ENCODE data around the gene GZF1.
"Not testable (repeated sequence)": the region's sequence is repeated elsewhere in the genome, so short reads cannot be mapped to it uniquely, and the experiment has no call there.

Gene GZF1

GRCh38 chr20:23346002-23346401, 16.0 kb upstream of the GZF1 start:
- DNase-seq (ENCODE audit: low read depth in 2 of 2), result no peak

DNA sequence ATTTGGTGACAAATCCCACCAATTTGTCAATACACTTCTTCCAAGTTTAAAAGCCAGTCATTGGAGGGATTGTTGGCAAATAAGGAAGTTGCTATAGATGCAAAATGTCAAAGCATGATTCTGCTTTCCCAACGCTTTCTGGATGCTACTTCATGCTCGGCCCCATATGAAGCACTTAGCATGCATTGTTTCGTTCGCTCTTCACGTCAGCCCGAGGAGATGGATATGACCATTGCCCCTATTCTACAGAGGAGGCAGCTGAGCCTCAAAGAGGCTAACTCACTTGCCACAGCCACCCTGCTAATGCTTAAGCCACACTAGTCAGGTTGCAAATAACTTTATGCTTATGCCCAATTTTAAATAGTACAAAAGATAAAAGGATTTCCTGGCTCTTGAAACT, 14.2 kb upstream of the GZF1 start:
- DNase-seq (ENCODE audit: low read depth in 2 of 2), result no peak

- DNase-seq (ENCODE audit: low read depth in 2 of 2), result not testable (repeated sequence)
These were observed 13.5 kb upstream of the GZF1 start for GRCh38 chr20:23348510-23348909.

GRCh38 chr20:23349338-23350195, 12.4 kb upstream of the GZF1 start:
- peak; percentile 53 to 62 for DNase-seq (ENCODE audit: low read depth in 2 of 2)

DNA sequence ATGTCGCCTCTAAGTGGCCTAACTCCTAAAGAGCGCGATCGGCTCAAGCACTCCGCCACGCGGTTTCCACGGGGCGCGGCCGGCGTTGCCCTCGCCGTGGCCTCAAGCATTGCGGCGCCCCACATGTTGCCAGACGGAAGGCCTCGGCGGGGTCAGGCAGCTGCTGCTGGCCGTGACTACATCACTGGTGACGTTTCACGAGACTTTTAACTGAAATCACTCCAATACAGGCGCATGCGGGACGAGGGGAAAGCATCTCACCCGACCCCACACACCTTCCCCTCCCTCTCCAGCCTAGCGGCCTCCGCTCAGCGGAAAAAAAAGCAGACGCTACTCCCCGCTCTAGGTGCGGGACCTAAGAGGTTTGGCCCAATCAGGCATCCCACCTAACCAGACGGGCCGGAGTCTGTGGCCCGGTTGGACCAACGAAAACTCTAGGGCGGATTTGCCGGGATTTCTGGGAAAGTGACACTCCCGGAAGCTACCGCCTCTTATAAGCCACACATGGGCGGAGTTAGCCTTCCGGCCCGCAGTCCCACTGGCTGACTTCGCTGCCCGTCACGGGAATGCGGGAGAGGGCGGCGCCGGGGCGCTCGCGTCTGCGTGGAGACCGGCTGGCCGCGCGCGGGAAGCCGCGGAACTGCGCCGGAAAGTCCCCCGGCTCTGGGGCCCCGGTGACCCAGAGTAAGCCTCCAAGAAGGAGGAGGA, 11.6 kb upstream of the GZF1 start, which contains the start of gene NXT1:
TSS of gene NXT1 (plus strand) at position 596 of the 708 bp plus-strand sequence. CDS start 3,251 bp downstream, outside the sequence.
- DNase-seq (ENCODE audit: low read depth in 2 of 2), result peak; percentile 91 to 93

DNA sequence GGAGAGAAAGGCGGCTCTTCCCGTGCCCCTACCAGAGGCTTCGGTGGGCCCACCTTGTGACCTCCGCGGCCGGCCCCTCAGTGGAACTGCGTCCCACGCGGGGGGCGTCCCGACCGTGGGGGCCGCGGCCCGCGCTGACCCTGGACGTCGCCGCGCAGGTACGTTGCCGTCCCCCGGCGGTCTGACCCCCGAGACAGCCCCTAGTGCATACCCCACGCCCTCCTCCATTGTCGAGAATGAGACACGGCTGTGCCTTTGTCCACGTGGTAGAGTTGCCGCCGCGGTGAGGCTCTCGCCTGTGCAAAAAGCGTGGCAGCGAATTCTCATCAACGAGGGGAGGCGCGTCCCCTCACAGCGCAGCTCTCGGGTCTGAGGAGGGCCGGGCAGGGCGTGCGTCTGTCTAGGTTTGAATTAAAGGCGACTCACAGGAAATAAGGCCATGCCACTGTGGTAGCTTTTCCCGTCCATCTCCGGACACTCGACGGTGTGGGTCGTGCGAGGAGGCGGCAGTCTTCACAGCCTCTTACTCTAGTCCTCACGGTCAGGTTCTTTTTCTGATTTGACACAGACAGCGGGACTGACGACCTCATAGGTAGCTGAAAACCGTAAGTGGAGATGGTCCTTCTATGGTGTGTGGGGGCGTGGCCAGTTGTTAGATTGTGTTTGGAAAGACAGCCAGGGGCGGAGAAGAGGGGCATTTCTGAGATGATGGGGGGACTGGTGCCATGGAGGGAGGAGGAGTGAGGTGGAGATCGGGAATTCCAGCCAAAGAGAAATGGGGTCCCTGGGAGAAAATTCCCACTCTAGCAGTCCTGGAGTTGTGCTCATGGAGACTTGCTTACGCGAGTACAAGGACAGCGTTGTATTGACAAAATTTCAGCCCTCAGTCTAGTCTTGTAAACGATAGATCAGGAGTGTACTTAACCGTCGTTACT, 10.8 kb upstream of the GZF1 start:
- DNase-seq (ENCODE audit: low read depth in 2 of 2), result peak in 1 of 2 donors; percentile 43

DNA sequence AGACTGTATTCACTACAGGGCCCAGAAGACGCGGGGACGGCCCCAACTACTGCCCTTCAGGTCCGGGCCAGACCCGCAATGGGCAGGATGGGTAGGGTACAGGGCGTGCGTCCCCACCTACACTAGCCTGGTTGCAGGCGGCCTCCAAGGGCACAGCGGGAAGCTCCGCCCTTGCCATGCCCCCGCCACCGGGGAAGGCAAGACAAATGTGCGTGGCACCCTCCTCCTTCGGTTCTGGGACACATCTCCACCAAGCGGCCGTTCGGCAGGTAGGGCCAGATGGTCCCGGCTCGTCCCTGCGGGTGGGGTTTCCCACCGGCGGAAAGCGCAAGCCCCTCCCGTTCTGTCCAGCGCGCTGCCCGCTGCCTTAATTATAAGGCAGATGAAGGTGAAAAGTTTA, 5.8 kb upstream of the GZF1 start:
- no peak for DNase-seq (ENCODE audit: low read depth in 2 of 2)

DNA sequence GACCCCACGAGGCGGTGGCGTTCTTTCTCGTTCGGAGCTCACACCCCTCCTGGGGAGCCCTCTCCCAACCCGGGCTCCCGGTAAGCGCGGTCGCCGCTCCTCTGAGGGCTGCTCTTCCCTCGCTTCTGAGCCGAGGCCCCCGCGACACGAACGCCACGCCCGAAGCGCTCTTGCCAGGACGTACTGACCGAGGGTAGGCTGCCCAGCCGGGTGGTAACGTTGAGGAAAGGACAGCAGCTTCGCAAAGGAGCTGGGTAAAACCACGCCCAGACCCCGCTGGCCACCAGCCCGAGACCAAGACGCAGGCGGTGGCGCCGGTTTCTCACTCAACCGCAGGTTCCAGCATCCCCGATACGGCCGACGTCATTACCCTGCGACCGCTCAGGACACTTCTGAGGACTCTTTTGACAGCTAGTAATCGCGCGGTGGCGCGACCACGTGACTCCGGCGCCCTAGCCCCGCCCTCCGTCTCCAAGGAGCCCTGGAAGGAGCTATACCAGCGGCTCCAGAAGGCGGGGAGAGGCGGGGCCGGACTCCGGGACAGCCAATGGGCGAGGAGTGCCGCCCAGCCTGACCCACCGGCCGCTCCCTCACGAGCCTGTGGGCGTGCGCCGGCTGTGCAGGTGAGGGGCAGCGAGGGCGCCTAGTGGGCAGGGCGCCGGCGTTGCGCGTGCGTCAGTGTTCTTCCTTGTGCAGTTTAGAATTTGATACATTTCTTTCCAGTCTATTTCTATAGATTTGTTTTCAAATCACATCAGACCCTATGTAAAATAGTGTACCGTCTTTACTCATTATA, 4.0 kb upstream of the GZF1 start:
- peak; percentile 99 to 100 for DNase-seq (ENCODE audit: low read depth in 2 of 2)

DNA sequence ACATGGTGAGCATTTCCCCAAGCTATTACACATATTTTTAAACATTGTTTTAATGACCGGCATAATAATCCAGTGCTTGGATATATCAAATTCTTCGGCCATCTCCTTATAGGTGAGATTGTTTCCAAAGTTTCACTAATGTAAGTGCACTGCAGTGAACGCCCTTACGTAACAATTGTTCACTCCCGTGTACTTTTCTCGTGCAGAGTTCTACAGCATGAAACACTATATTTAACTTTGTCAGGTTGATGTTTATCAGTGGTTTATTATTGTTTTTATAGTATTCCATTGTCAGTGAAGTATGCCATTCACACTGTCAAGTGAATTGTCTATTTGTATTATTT, 3.4 kb upstream of the GZF1 start:
- DNase-seq (ENCODE audit: low read depth in 2 of 2), result no peak

DNA sequence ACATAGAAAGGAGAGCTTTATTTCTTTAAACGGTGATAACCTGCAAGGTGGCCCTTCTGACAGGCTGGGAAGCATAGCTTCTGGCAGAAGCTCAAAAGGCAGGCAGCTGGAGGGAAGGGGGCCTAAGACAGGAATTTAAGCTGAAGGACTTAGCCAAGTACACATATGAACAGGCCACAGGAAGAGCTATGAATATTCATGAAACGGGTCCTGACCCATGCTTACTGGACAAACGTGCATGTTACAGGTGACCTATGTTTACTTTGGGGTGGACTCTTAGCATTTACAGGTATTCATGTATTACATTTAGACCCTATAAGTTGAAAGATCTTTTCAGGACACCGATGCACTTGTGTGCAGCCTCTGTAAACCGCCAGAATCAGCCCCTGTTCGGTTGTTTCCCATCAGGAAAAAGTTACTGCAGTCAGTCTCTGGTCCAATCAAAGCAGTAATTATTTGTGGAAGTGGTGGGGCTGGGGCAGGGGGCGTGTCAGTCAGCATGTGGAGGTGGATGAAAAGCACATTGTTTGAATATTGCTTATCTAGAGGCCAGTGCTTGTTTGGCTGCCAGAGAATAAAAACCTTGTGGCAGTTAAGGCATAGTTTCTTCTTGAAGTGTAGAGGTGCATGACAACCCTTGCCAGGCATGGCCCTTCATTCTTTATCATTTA, 2.9 kb upstream of the GZF1 start:
- DNase-seq (ENCODE audit: low read depth in 2 of 2), result no peak

DNA sequence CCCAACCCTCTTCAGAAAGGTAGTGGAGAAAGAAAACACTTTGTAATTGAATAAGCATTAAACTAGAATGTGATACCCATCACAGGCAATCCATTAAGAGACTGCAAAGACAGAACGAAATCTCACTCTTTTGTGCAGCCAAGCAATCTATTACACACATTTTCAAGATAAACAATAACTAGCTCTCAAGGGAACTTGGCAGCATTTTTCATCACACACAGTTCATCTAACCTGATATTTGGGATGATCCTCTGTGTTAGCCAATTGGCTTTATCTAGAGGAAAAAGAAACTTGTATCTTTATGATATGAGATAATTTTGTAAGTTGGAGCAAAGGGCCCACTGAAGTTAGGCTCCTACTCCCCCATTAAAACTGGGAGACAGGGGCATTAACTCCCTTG, 1.5 kb upstream of the GZF1 start:
- no peak for DNase-seq (ENCODE audit: low read depth in 2 of 2)

DNA sequence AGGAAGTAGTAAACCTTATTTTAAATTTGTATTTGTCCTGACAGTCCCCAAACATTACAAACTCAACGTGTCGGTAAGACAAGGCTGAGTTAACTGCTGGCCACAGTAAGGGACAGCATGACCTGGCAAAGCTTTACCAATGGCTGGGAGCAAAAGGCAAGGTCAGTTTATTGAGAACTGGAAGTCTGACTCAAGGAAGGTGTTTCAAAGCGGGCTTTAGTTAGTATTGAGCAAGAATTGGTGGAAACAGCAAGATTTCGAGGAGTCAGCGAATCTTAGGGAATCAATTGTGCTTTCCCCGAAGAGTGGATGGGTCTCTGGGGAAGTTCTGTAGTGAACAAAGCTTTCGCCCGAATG, 885 bp upstream of the GZF1 start:
- no peak for DNase-seq (ENCODE audit: low read depth in 2 of 2)

GRCh38 chr20:23362392-23363256, 642 bp downstream of the GZF1 start:
- DNase-seq (ENCODE audit: low read depth in 2 of 2), result no peak

DNA sequence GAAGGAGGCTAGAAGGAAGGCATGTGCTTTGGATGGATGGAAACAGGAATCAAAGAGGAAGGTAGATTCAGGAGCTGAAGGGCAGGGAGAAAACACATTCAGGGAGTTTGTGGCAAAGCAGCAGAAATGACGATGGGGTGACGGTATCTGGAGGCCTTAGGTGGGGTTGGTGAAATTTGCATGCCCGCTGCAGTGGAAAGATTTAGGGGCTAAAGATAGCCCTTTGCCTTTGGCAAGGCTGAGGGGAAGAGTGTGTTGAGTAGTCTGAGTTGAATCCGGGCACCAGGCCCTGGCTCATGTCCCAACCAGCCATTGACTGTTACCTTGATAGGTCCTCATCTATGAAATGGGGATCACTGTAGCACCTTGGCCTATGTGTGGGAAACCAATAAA, 1.3 kb downstream of the GZF1 start:
- no peak for DNase-seq (ENCODE audit: low read depth in 2 of 2)

DNA sequence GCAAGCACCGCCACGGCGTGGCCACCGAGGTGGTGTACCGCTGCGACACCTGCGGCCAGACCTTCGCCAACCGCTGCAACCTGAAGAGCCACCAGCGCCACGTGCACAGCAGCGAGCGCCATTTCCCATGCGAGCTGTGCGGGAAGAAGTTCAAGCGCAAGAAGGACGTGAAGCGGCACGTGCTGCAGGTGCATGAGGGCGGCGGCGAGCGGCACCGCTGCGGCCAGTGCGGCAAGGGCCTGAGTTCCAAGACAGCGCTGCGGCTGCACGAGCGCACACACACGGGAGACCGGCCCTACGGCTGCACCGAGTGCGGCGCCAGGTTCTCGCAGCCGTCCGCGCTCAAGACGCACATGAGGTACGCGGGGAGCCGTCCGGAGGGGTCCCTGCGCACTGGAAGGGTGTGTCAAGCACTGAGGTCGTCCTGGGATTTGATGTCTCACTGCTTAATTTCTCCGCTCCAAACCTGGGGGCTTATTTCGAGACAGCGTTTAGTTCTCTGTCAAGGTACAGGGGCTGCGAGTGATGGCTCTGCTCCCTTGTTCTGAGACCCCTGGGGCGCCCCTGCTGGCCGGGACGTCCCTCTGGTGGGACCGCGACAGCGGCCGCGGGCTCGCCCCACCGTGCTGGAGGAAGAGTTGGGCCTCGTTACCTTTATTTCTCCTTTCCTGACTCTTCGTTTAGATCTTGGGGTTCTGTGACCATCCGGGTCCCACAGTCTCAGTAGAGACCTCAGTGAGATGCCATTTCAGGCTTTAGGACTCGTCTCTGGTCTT, 3.6 kb downstream of the GZF1 start:
- no peak for DNase-seq (ENCODE audit: low read depth in 2 of 2)

- no peak for DNase-seq (ENCODE audit: low read depth in 2 of 2)
These were observed 4.4 kb downstream of the GZF1 start for GRCh38 chr20:23366384-23366783.

GRCh38 chr20:23367770-23368169, 5.8 kb downstream of the GZF1 start:
- DNase-seq (ENCODE audit: low read depth in 2 of 2), result no peak

GRCh38 chr20:23368316-23369071, 6.5 kb downstream of the GZF1 start:
- no peak for DNase-seq (ENCODE audit: low read depth in 2 of 2)

All from stimulated activated CD8-positive, alpha-beta memory T cell treated with anti-CD3 and anti-CD28 coated beads, Interleukin-2, amount 100 ng/mL, for 1 hour (primary cell).